Transverse colon (tissue), 4 donors: ENCODE data around the gene ANKRD11.

Experiments
- CTCF ChIP-seq, 5 experiments: fragments of 200-600 bp in 3 of 5; fragments of 450-650 bp in 2 of 5; sonication (generic) in 3 of 5; IDR thresholded peaks; 1 replicate in 2 of 5; 2 replicates in 3 of 5; pipeline ENCODE4 v1.5.1; 2016 to 2017; ENCODE audit warnings: antibody characterized with exemption in 5 of 5, inconsistent platforms in 3 of 5, mild to moderate bottlenecking in 2 of 5, moderate library complexity in 1 of 5
- EP300 ChIP-seq: sonication (generic); formaldehyde crosslinking; IDR thresholded peaks from one replicate; pipeline ENCODE4 v1.6.1; 2017; ENCODE audit warnings: antibody characterized with exemption, low read depth
- POLR2A ChIP-seq: fragments of 450-650 bp; IDR thresholded peaks from one replicate; pipeline ENCODE4 v1.6.1; 2016; ENCODE audit warnings: antibody characterized with exemption, mild to moderate bottlenecking, moderate library complexity
- POLR2AphosphoS5 ChIP-seq, 3 donors: sonication (generic); formaldehyde crosslinking; IDR thresholded peaks; one replicate each; pipeline ENCODE4 v1.6.1; 2016; ENCODE audit warnings: antibody characterized with exemption in 3 of 3

GRCh38 chr16:89273741-89274472, 216.5 kb downstream of the ANKRD11 start:
- TF ChIP-seq POLR2AphosphoS5 (IDR thresholded peaks at IDR 0.05) (no peak), POLR2A (no peak), CTCF (IDR thresholded peaks at IDR 0.05) (no peak), EP300 (no peak)
